Choroid plexus epithelial cell (primary cell): ENCODE results near the gene BLMH.
"Not testable (repeated sequence)": the region's sequence is repeated elsewhere in the genome, so short reads cannot be mapped to it uniquely, and the experiment has no call there.

Experiments used
- DNase-seq: peaks from one replicate; pipeline ENCODE4 v3.0.0-alpha.2; 2010; ENCODE audit warnings: low read depth
- H3K4me3 ChIP-seq: 2 replicates; pipeline ENCODE4 v1.5.1; 2011; ENCODE audit warnings: low read depth, mild to moderate bottlenecking, control low read depth, low read length, moderate library complexity
- TF ChIP-seq, protein P1 (sequence below): conservative IDR thresholded peaks from 2 replicates; pipeline ENCODE4 v1.5.1; 2011; ENCODE audit warnings: low read depth, mild to moderate bottlenecking, control low read depth, inconsistent platforms, low read length, moderate library complexity

The BLMH gene

DNA sequence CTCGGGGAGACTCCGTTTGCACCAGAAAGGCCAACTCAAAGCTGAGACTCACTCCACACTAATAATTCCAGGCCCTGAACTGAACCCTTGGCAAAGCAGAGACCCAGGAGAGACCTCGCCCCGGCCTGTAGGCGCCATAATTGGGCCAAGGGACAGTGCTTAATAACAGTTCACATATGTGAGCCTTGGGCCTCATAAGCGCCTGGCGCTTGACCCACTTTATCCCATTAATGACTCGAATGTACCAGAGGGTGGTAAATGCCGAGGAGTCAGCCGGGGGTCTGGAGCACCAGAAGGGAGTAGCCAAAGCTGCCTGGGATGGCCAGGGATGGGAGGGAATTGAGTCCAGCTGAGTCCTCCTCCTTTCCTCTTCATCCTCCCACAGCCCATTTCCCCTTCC is 80.8 kb downstream of the BLMH start:
- DNase-seq: no peak
- no peak overlapping the region for H3K4me3 ChIP-seq
- TF ChIP-seq, protein P1, sequence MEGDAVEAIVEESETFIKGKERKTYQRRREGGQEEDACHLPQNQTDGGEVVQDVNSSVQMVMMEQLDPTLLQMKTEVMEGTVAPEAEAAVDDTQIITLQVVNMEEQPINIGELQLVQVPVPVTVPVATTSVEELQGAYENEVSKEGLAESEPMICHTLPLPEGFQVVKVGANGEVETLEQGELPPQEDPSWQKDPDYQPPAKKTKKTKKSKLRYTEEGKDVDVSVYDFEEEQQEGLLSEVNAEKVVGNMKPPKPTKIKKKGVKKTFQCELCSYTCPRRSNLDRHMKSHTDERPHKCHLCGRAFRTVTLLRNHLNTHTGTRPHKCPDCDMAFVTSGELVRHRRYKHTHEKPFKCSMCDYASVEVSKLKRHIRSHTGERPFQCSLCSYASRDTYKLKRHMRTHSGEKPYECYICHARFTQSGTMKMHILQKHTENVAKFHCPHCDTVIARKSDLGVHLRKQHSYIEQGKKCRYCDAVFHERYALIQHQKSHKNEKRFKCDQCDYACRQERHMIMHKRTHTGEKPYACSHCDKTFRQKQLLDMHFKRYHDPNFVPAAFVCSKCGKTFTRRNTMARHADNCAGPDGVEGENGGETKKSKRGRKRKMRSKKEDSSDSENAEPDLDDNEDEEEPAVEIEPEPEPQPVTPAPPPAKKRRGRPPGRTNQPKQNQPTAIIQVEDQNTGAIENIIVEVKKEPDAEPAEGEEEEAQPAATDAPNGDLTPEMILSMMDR: no peak

- no peak overlapping the region for H3K4me3 ChIP-seq
- TF ChIP-seq, protein P1: no peak
- no peak for DNase-seq
Measured at GRCh38 chr17:30210366-30210765, 81.4 kb downstream of the BLMH start.

DNA sequence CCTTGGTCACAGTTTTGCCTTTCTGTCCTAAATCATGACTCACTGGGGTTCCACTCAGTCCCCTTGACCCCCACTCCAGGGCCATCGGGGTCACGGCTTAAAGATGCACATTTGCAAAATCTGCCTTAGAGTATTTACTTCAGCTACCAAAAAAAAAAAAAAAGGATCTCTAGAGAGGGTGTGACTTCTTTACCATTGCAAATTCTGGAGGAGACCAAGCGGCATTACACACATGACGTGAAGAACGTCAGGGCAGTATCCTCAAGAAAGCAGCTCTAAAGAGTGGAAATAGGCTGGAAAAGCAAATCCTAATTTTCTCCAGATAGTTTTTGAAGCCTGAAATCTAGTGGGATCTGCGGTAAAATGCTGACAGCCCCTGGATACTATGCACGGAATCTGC is 81.8 kb downstream of the BLMH start:
- no peak for DNase-seq
- TF ChIP-seq, protein P1: no peak
- no peak overlapping the region for H3K4me3 ChIP-seq

GRCh38 chr17:30208214-30208613 is 83.5 kb downstream of the BLMH start:
- no peak overlapping the region for H3K4me3 ChIP-seq
- no peak for DNase-seq
- TF ChIP-seq, protein P1: no peak

- no peak overlapping the region for H3K4me3 ChIP-seq
- DNase-seq: no peak
- TF ChIP-seq, protein P1: no peak
Measured at GRCh38 chr17:30207655-30208054, 84.1 kb downstream of the BLMH start.

DNA sequence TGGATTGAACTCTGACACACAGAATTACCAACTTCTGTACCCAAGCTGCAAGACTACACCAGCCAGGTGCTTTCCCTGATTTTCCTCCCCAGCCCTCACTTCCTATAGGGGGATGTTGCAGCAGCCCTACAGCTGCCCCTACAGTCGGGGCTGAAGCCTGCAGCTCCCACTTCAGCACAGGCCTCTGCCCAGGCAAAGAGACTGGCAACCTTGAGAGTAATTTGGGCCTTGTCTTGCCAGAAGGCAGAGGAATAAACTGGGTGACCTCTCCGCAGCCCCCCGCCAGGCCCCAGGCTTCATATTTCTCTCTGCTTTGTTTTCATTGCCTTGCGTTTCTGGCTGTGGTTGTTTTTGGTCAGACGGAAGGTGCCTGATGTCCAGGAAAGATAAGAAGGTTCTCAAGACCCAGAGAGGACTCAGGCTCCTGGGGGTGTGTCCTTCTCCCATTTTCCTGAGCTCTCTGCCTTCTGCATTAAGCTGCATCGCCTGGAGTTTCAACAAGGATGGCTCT is 88.2 kb downstream of the BLMH start:
- TF ChIP-seq, protein P1: peak; percentile 32
- no peak overlapping the region for H3K4me3 ChIP-seq
- no peak for DNase-seq

DNA sequence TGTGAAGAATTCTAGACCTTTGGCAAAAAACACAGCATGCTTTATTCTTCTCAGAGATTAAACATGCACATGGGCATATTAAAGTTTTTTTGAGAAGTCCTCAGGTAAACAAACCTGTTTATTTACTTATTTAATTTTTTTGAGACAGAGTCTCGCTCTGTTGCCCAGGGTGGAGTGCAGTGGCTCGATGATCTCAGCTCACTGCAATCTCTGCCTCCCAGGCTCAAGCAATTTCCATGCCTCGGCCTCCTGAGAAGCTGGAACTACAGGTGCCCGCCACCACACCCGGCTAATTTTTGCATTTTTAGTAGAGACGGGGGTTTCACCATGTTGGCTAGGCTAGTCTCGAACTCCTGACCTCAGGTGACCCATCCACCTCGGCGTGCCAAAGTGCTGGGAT is 91.1 kb downstream of the BLMH start:
- not testable (repeated sequence) for H3K4me3 ChIP-seq, DNase-seq

DNA sequence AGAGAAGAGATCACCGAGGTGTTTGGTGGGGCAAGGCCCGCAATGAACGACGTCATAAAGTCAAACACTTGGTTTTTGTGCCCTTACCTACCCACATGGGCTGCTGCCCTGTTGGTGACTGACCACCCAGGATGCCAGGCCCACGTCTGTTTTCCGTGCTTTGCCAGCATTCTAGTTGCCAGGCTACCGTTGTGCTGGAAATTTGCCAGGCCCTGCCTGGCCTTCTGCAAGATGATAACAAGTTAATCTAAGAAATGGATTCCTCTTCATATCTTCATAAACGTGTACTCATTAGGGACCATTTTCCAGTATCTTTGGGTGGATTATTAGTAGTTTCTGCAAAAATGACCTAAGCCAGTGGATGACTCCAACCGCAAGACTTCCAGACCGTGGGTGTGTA is 91.6 kb downstream of the BLMH start:
- no peak for DNase-seq
- TF ChIP-seq, protein P1: no peak
- no peak overlapping the region for H3K4me3 ChIP-seq
